GM21390 (cell line): Measurements from ENCODE around the gene RTEL1.

Experiments used
- ATAC-seq: cut with Tn5 transposase; IDR thresholded peaks from one replicate; pipeline ENCODE4 v1.9.1; 2021; ENCODE audit not compliant: unreplicated experiment

Gene RTEL1

DNA sequence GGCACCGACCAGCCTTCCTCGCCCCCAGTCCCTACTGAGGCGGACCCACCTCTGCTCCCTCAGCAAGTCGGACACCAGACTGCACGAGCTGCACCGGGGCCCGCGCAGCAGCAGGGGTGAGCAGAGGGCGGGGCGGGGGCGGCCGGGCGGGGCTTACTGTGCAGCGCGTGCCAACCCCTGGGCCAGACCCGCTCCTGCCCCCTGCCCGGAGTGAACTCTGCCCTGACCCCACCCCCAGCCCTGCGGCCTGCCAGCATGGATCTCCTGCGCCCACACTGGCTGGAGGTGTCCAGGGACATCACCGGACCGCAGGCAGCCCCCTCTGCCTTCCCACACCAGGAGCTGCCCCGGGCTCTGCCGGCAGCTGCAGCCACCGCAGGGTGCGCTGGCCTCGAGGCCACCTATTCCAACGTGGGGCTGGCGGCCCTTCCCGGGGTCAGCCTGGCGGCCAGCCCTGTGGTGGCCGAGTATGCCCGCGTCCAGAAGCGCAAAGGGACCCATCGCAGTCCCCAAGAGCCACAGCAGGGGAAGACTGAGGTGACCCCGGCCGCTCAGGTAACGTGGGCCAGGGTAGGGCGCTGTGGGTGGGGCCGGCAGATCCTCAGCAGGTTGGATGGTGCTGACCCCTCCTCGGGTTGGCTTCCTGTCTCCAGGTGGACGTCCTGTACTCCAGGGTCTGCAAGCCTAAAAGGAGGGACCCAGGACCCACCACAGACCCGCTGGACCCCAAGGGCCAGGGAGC, 80.0 kb downstream of the RTEL1 start:
- no peak for ATAC-seq

DNA sequence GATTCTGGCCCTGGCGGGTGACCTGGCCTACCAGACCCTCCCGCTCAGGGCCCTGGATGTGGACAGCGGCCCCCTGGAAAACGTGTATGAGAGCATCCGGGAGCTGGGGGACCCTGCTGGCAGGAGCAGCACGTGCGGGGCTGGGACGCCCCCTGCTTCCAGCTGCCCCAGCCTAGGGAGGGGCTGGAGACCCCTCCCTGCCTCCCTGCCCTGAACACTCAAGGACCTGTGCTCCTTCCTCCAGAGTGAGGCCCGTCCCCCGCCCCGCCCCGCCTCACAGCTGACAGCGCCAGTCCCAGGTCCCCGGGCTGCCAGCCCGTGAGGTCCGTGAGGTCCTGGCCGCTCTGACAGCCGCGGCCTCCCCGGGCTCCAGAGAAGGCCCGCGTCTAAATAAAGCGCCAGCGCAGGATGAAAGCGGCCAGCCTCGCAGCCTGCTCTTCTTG, 80.6 kb downstream of the RTEL1 start:
- no peak for ATAC-seq

DNA sequence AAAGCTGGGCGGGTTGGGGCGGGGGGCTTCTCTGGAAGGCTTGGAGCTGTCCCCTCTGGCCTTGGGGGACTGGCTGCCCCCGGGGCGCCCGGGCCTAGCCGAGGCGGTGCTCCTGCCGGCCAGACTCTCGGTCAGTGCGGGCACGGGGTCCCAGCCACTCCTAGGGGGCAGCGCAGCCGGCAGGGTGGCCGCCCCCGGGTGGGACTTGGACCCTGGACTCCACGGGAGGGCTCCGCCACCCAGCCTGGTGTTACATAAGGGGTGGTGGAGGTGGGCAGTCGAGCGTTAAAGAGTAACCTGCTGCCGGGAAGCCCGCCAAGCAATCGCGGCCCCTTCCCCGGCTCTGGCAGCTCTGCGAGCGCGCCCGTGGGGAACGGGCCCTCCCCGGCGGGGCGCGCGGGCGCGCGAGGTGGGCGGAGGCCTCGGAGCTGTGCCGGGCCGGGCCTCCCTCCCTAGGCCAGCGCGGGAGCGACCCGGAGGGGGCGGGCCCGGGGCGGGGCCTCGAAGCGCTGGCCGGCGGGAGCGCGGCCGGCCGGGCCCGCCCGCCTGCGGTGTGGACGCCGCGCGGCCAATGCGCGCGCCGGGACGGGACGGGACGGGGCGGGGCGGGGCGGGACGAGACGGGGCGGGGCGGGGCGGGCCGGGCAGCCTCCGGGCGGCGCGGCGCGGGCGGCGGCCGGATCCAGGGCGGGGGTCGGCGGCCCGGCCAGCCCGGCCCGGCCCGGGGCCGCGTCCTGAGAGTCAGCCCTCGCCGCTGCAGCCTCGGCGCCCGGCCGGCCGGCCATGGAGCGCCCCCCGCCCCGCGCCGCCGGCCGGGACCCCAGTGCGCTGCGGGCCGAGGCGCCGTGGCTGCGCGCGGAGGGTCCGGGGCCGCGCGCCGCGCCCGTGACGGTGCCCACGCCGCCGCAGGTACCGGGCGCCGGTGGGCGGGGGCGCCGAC, 81.3 kb downstream of the RTEL1 start, which contains the start of gene SLC2A4RG:
SLC2A4RG (plus strand) TSS at position 647 of the 940 bp plus-strand sequence; CDS start at position 784, 137 bp downstream.
- ATAC-seq = peak; percentile 47

DNA sequence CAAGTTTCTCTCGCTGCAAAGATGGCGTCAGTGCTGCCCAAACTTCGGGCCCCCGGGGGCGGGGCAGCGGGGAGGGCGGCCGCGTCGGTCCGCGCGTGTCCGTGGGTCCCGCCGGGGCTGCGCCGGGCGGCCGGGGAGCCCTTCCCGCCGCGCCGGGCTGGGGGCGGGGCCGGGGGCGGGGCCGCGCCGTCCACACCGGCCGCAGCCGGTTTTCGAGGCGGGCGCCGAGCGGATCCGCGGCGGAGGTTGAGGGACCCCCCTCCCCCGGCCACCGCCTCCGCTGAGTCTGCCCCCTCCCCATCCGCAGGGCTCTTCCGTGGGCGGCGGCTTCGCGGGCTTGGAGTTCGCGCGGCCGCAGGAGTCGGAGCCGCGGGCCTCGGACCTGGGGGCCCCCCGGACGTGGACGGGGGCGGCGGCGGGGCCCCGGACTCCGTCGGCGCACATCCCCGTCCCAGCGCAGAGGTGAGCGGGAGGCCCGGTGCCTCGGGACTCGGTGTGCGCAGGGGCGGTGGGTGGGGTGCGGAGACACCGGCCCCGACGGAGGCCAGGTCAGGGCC, 82.0 kb downstream of the RTEL1 start:
- ATAC-seq = no peak

- no peak for ATAC-seq
Measured at GRCh38 chr20:63740627-63741353, 82.7 kb downstream of the RTEL1 start.

DNA sequence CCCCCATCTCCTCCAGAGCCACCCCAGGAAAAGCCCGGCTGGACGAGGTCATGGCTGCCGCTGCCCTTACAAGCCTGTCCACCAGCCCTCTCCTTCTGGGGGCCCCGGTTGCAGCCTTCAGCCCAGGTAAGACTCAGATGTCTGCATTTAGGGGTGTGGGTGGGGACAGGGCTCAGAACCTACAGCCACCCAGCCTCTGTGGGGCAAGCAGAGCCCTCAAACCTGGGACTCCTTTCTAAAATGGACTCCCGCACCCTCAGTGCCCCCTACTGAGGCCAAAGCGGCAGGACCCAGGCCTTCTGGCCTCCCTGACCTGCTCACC, 83.2 kb downstream of the RTEL1 start:
- no peak for ATAC-seq

GRCh38 chr20:63741676-63742380, 83.7 kb downstream of the RTEL1 start:
- no peak for ATAC-seq

GRCh38 chr20:63742381-63743024, 84.4 kb downstream of the RTEL1 start:
- ATAC-seq = no peak

DNA sequence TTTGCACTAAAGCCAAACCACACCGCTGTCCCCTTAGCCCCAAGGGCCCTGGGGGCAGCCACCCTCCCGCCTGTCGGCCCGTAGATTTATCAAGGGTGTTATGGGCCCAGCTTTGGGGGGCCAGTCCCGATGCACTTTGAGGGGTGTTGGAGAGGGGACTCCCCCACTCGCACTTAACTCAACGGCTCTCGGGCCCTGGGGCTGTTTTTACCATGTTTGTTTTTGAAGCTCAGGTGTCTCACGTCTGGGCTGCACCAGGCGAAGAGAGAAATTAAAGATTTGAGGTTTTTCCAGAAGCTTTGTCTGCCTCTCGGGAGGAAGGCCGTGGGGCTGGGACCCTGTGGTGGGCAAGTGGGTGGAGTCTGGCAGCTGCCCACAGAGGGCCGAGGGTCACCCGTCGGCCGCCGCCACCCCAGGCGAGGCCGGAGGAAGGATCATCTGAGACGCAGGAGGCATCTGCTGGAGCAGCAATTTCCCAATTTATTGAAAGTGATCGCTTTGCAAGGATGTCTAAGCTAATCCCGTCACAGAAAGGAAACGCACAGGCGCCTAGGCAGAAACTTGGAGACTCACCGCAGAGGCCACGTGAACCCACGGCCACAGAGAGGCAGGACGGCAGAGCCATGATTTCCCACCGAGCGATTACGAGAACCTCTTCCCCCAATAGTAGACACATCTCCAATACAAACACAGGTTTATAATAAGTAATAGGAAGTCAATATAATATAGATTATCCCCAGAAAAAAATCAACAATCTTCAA, 85.3 kb downstream of the RTEL1 start:
- ATAC-seq = no peak

DNA sequence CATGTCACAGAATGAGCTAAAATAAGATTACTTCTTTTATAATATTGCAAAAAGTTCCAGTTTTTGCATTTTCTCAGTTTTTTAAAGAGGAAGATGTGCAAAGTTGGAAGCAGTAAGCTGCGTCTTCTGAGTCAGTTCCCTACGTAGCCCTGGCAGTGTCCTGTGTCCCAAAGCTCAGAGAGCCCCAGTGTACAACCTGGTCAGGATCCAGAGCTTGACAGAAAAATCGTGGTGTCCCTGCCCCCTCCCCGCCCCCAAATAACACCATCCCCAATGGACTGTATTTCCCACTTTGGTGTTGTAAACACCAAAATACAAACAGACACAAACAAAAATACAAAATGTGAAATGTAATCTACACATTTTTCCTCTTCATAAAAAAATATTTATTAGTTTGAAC, 86.0 kb downstream of the RTEL1 start:
- no peak for ATAC-seq

- no peak for ATAC-seq
Measured at GRCh38 chr20:63744574-63745423, 86.7 kb downstream of the RTEL1 start.

- no peak for ATAC-seq
Measured at GRCh38 chr20:63745424-63745805, 87.3 kb downstream of the RTEL1 start.
